NCI-H1105 (cell line): ENCODE results near the gene RND2.

ENCODE experiments used
- DNase-seq: peaks from one replicate; lab custom pipeline; 2025; lab: John Stamatoyannopoulos, UW

Gene RND2

GRCh38 chr17:43079641-43080302, 54.7 kb downstream of the RND2 start:
- no peak for DNase-seq
